Cardiac muscle cell (in vitro differentiated cells and primary cell): ENCODE data around the gene NGRN. TPM values are rescaled to one million over a fixed set of nuclear protein-coding genes. Genes with fewer than 3 reads are reported as not detected.

Experiments
- DNase-seq, 2 donors: peaks; one replicate each; pipeline versions ENCODE4 v3.0.0 to v3.0.0-alpha.2; 2010 to 2017; ENCODE audit warnings: low read depth in 1 of 2, low spot score in 1 of 2
- H3K27ac ChIP-seq: fragments of 200-600 bp; sonication (generic); 2 replicates; pipeline ENCODE4 v1.5.1; 2016
- H3K27me3 ChIP-seq: fragments of 200-600 bp; sonication (generic); 2 replicates; pipeline ENCODE4 v1.6.0; 2016; ENCODE audit warnings: control low read depth
- H3K36me3 ChIP-seq: fragments of 200-600 bp; sonication (generic); 2 replicates; pipeline ENCODE4 v1.5.1; 2016; ENCODE audit warnings: control low read depth
- H3K4me1 ChIP-seq: fragments of 200-600 bp; sonication (generic); 2 replicates; pipeline ENCODE4 v1.8.1; 2017; ENCODE audit warnings: low read depth, mild to moderate bottlenecking, mixed run types
- H3K4me3 ChIP-seq: fragments of 200-600 bp; sonication (generic); 2 replicates; pipeline ENCODE4 v1.5.1; 2016; ENCODE audit warnings: mild to moderate bottlenecking
- H3K9me3 ChIP-seq: fragments of 200-600 bp; sonication (generic); 2 replicates; pipeline ENCODE4 v1.5.1; 2017; ENCODE audit warnings: low read depth, mild to moderate bottlenecking, control low read depth
- polyA plus RNA-seq: library from polyadenylated mRNA; unstranded; fragments of >200 nt; fragmentation: Nextera tagmentation; extraction: Ambion mirVana; gene quantifications from 2 replicates; pipeline ENCODE4 v1.2.1, GENCODE V29; 2016
- total RNA-seq: library from RNA; depleted of rRNA; stranded (reverse); fragments of >200 nt; gene quantifications from 2 replicates; pipeline ENCODE4 v1.2.3, GENCODE V29; 2016
- TF ChIP-seq, protein P1 (sequence below): IDR thresholded peaks from 2 replicates; pipeline ENCODE4 v1.5.1; 2012; ENCODE audit warnings: low read depth, mild to moderate bottlenecking, low read length

The NGRN gene
- total and polyA plus RNA-seq, 2 experiments from 2014 or later, result 157 to 167 TPM

DNA sequence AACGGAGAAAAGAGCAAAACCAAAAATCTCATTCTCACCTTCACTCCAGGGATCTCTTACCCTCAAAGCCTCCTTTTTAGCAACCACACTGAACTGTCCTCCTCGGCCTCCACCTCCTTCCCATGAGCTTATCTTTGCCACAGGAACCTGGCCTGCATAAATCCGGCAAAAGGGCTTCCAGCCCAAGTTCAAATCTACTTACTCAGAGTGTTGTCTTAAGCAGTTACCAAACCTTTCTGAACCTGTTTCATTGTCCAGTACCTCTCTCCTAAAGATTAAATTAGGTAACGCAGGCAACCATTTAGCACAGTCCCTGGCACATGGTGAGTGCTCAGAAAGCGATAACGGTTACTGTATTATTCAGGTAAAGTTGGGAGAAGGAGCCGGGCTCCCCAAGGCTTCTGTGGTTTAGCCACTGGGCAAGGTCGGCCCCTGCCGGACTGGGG, 32.5 kb upstream of the NGRN start:
- H3K27ac ChIP-seq, result peak overlapping the region; percentile 57
- H3K4me3 ChIP-seq, result peak overlapping the region; percentile 65
- H3K27me3 ChIP-seq, result no peaks in the 10 kb centered on the region
- peaks cover 6% of the 10 kb centered on the region for H3K4me1 ChIP-seq
- DNase-seq, result peak in 1 of 2 donors; percentile 35
- H3K36me3 ChIP-seq, result peaks cover 9% of the 10 kb centered on the region
- no peaks in the 10 kb centered on the region for H3K9me3 ChIP-seq
- TF ChIP-seq, protein P1, sequence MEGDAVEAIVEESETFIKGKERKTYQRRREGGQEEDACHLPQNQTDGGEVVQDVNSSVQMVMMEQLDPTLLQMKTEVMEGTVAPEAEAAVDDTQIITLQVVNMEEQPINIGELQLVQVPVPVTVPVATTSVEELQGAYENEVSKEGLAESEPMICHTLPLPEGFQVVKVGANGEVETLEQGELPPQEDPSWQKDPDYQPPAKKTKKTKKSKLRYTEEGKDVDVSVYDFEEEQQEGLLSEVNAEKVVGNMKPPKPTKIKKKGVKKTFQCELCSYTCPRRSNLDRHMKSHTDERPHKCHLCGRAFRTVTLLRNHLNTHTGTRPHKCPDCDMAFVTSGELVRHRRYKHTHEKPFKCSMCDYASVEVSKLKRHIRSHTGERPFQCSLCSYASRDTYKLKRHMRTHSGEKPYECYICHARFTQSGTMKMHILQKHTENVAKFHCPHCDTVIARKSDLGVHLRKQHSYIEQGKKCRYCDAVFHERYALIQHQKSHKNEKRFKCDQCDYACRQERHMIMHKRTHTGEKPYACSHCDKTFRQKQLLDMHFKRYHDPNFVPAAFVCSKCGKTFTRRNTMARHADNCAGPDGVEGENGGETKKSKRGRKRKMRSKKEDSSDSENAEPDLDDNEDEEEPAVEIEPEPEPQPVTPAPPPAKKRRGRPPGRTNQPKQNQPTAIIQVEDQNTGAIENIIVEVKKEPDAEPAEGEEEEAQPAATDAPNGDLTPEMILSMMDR, result peak; percentile 42

DNA sequence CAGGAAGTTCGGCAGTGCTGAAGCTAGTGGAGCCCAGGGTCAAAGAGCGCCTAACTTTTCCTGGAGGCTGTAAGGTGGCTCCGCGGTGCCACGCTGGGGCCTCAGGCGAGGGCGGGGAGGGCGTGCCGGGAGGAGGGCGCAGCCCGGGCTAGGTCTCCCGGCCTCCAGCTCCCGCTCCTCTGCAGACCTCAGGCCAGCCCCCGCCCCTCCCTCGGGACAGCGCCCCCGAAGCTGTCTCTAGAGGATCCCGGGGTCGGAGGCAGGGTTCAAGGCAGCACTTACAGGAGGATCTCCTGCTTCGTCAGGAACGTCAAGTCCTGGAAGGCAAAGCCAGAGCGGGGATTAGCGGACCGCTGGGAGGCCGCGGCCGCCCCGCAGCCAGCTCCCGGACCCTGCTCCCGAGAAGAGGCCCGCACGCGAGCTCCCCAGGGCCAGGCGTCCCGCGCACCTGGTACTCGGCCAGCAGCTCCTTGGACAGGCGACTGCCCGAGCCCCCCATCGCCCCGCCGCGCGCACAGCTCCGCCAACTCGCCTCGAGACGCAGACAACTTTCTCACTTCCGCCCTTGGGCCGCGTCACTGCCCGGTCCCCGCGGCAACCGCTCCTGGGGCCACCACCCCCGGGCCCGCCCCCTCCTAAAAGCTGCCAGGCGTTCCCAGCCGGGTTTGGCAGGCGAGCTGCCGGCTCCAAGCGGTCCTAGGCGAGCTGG, 31.9 kb upstream of the NGRN start, which contains the start of gene CIB1:
Gene CIB1 (minus strand): TSS at position 555 of the 709 bp plus-strand sequence. CDS start 56 bp downstream, at position 499.
- Histone ChIP-seq H3K27ac (peak within 1 kb of the TSS; percentile 57), H3K4me1 (peaks cover 6% of the 10 kb centered on the region), H3K4me3 (peak within 1 kb of the TSS; percentile 65), H3K27me3 (no peaks in the 10 kb centered on the region), H3K36me3 (peaks cover 5% of the 10 kb centered on the region), H3K9me3 (no peaks in the 10 kb centered on the region)
- TF ChIP-seq, protein P1, result no peak
- peak; percentile 97 to 98 for DNase-seq

DNA sequence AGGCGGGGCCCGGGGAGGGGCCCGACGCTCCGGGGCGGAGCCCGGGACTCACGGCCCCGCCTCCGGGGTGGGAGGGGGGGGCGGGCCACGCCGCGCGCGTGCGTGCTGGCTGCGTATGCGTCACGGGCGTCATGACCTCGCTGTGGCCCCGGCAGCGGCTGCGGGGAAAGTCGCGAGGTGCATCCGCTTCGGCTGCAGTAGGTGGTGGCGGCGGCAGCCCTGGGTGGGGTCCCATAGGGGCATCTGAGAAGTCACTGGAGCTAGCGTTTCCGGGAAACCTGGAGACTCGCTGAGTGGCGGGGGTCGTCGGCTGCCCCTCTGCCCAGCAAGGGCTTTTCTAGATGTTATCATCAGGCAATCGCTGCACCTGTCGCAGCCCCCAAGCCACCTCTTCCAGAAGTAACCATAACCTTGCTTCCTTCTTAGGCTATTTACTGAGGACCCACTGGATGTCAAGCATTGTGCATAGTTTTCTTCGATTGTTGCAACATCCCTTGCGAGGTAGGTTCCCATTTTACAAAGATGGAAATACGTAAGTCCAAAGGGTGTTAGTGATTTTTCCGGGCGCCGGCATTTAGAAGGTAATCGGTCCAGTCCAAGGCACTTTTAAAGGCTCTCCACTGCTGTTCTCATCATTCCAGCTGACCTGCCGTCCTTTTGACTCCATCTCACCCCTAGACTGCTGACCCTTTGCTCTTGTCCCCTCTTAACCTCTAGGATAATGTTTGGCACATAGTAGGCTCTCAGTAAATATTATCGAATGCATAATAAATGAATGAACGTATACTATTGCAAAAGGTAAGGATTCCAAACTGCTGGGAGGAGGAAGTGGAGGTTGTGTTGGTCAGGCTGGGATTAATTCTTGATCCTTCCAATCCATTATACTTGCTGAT, 31.1 kb upstream of the NGRN start, which contains the start of gene GDPGP1:
Gene GDPGP1 (plus strand): TSS at position 114 of the 893 bp plus-strand sequence. CDS start 6,700 bp downstream, outside the sequence.
- H3K9me3 ChIP-seq, result no peaks in the 10 kb centered on the region
- peaks cover 6% of the 10 kb centered on the region for H3K4me1 ChIP-seq
- peaks cover 5% of the 10 kb centered on the region for H3K36me3 ChIP-seq
- peak within 1 kb of the TSS; percentile 57 for H3K27ac ChIP-seq
- peak within 1 kb of the TSS; percentile 65 for H3K4me3 ChIP-seq
- no peaks in the 10 kb centered on the region for H3K27me3 ChIP-seq
- DNase-seq, result peak in 1 of 2 donors; percentile 25
- TF ChIP-seq, protein P1, result no peak

DNA sequence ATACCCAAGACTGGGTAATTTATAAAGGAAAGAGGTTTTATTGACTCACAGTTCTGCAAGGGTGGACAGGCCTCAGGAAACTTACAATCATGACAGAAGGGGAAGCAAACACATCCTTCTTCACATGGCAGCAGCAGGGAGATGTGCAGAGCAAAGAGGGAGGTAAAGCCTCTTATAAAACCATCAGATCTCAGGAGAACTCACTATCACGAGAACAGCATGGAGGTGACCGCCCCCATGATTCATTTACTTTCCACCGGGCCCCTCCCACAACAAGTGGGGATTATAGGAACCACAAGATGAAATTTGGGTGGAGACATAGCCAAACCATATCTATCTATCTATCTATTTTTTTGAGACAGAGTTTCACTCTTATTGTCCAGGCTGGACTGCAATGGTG, 26.1 kb upstream of the NGRN start:
- H3K27ac ChIP-seq, result no peak overlapping the region
- H3K27me3 ChIP-seq, result no peaks in the 10 kb centered on the region
- peaks cover 8% of the 10 kb centered on the region for H3K36me3 ChIP-seq
- DNase-seq, result no peak
- no peaks in the 10 kb centered on the region for H3K9me3 ChIP-seq
- peaks cover 6% of the 10 kb centered on the region for H3K4me1 ChIP-seq
- TF ChIP-seq, protein P1, result no peak
- no peak overlapping the region for H3K4me3 ChIP-seq

DNA sequence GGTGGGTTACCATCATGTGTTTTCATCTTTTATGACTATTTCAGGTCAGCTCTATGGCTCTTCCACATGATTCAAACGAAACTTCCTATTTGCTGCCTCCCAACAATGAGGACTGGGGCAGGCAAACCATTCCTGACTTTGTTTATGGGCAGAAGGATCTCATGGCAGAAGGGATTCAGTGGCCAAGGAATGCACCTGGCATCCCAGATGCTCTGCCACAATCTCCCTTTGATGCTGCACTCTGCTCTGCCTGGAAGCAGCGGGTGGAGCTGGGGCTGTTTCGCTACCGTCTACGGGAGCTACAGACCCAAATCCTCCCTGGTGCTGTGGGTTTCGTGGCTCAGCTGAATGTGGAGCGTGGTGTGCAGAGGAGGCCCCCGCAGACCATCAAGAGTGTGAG, 24.6 kb upstream of the NGRN start:
- no peak for DNase-seq
- no peak overlapping the region for H3K4me3 ChIP-seq
- no peaks in the 10 kb centered on the region for H3K27me3 ChIP-seq
- H3K4me1 ChIP-seq, result no peaks in the 10 kb centered on the region
- H3K36me3 ChIP-seq, result peaks cover 8% of the 10 kb centered on the region
- H3K9me3 ChIP-seq, result no peaks in the 10 kb centered on the region
- TF ChIP-seq, protein P1, result no peak
- no peak overlapping the region for H3K27ac ChIP-seq
